ENCODE measurements around the gene SLC35B4. TPM values are rescaled to one million over a fixed set of nuclear protein-coding genes. Genes with fewer than 3 reads are reported as not detected.

The SLC35B4 gene
- total RNA-seq, 1 experiment from 2014 or later, result 20.0 TPM

GRCh38 chr7:134308548-134308947 is 8.2 kb downstream of the SLC35B4 start:
- ChIA-PET POLR2A (ENCODE audit: low non-redundant PET) (no interaction called here), CTCF (no interaction called here)
- Histone ChIP-seq H3K27me3 (replicated peaks; ENCODE audit: insufficient read depth, low read depth, low read length, poor library complexity) (no peaks in the 10 kb centered on the region), H3K36me3 (ENCODE audit: insufficient read depth, low read length, poor library complexity, severe bottlenecking) (peaks cover 3% of the 10 kb centered on the region), H3K9me3 (ENCODE audit: low read depth, low read length, poor library complexity, severe bottlenecking) (no peaks in the 10 kb centered on the region), H3K4me1 (ENCODE audit: insufficient read depth, low read length, poor library complexity, severe bottlenecking) (no peaks in the 10 kb centered on the region), H3K4me3 (ENCODE audit: low read depth, low read length, poor library complexity, severe bottlenecking) (no peak overlapping the region), H3K27ac (ENCODE audit: low read depth, low read length, poor library complexity, severe bottlenecking) (no peak overlapping the region)
- intact Hi-C loops (cut with micrococcal nuclease; ENCODE audit: unreplicated experiment), result no loop called here
- no peak for TF ChIP-seq CTCF (conservative IDR thresholded peaks at IDR 0.05; ENCODE audit: low read depth, low read length)
- TF ChIP-seq EZH2 (IDR thresholded peaks at IDR 0.05; ENCODE audit: borderline replicate concordance, low read depth, low read length, poor library complexity, severe bottlenecking), result no peak
- BruUV-seq (replicated peaks), result no TSS peak
- DNase-seq (ENCODE audit: low spot score), result no peak

- ChIA-PET POLR2A (ENCODE audit: low non-redundant PET) (no interaction called here), CTCF (no interaction called here)
- Histone ChIP-seq H3K4me1 (ENCODE audit: insufficient read depth, low read length, poor library complexity, severe bottlenecking) (no peaks in the 10 kb centered on the region), H3K36me3 (ENCODE audit: insufficient read depth, low read length, poor library complexity, severe bottlenecking) (peaks cover 3% of the 10 kb centered on the region), H3K9me3 (ENCODE audit: low read depth, low read length, poor library complexity, severe bottlenecking) (no peaks in the 10 kb centered on the region), H3K27ac (ENCODE audit: low read depth, low read length, poor library complexity, severe bottlenecking) (no peak overlapping the region), H3K27me3 (replicated peaks; ENCODE audit: insufficient read depth, low read depth, low read length, poor library complexity) (no peaks in the 10 kb centered on the region), H3K4me3 (ENCODE audit: low read depth, low read length, poor library complexity, severe bottlenecking) (no peak overlapping the region)
- intact Hi-C loops (cut with micrococcal nuclease; ENCODE audit: unreplicated experiment), result no loop called here
- DNase-seq (ENCODE audit: low spot score), result no peak
- TF ChIP-seq EZH2 (IDR thresholded peaks at IDR 0.05; ENCODE audit: borderline replicate concordance, low read depth, low read length, poor library complexity, severe bottlenecking) (no peak), CTCF (conservative IDR thresholded peaks at IDR 0.05; ENCODE audit: low read depth, low read length) (no peak)
- no TSS peak for BruUV-seq (replicated peaks)
These were observed 9.4 kb downstream of the SLC35B4 start for GRCh38 chr7:134307320-134307719.

- CTCF ChIA-PET, result no interaction called here
- intact Hi-C loops (cut with micrococcal nuclease; ENCODE audit: unreplicated experiment), result no loop called here
- H3K27me3 ChIP-seq (replicated peaks; ENCODE audit: insufficient read depth, low read depth, low read length, poor library complexity), result no peaks in the 10 kb centered on the region
- POLR2A ChIA-PET (ENCODE audit: low non-redundant PET), result no interaction called here
- TF ChIP-seq CTCF (conservative IDR thresholded peaks at IDR 0.05; ENCODE audit: low read depth, low read length) (no peak), EZH2 (IDR thresholded peaks at IDR 0.05; ENCODE audit: borderline replicate concordance, low read depth, low read length, poor library complexity, severe bottlenecking) (no peak)
- H3K4me1 ChIP-seq (ENCODE audit: insufficient read depth, low read length, poor library complexity, severe bottlenecking), result no peaks in the 10 kb centered on the region
- no peaks in the 10 kb centered on the region for H3K9me3 ChIP-seq (ENCODE audit: low read depth, low read length, poor library complexity, severe bottlenecking)
- DNase-seq (ENCODE audit: low spot score), result no peak
- H3K4me3 ChIP-seq (ENCODE audit: low read depth, low read length, poor library complexity, severe bottlenecking), result no peak overlapping the region
- no peak overlapping the region for H3K27ac ChIP-seq (ENCODE audit: low read depth, low read length, poor library complexity, severe bottlenecking)
- peaks cover 30% of the 10 kb centered on the region for H3K36me3 ChIP-seq (ENCODE audit: insufficient read depth, low read length, poor library complexity, severe bottlenecking)
- no TSS peak for BruUV-seq (replicated peaks)
These were observed 14.6 kb downstream of the SLC35B4 start for GRCh38 chr7:134302120-134302519.

Data from A673 (cell line).